Measurements from ENCODE around the gene TBCB. TPM values are rescaled to one million over a fixed set of nuclear protein-coding genes. Genes with fewer than 3 reads are reported as not detected.
"Not testable (repeated sequence)": the region's sequence is repeated elsewhere in the genome, so short reads cannot be mapped to it uniquely, and the experiment has no call there.

TBCB gene
- total RNA-seq, 2 donors from 2014 or later: 82.3 to 115 TPM

DNA sequence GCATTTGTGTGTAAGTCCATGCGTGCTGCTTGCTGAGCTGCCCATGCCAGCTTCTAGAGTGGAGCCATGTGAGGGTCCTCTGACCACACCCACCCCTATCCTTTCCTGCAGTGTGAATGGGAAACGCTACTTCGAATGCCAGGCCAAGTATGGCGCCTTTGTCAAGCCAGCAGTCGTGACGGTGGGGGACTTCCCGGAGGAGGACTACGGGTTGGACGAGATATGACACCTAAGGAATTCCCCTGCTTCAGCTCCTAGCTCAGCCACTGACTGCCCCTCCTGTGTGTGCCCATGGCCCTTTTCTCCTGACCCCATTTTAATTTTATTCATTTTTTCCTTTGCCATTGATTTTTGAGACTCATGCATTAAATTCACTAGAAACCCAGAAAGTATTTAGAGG lies 10.3 kb downstream of the TBCB start:
- H3K36me3 ChIP-seq: peaks cover 7% of the 10 kb centered on the region
- peaks cover 9% of the 10 kb centered on the region for H3K4me1 ChIP-seq
- H3K9ac ChIP-seq (ENCODE audit: low read depth in 2 of 2, low read length in 2 of 2): no peak overlapping the region
- intact Hi-C loops (cut with DNase I): no loop called here
- H3K27me3 ChIP-seq: no peaks in the 10 kb centered on the region
- no peak overlapping the region for H3K27ac ChIP-seq
- DNase-seq: no peak
- H3K4me3 ChIP-seq: no peak overlapping the region
- no peaks in the 10 kb centered on the region for H3K9me3 ChIP-seq
- TF ChIP-seq, protein P1, sequence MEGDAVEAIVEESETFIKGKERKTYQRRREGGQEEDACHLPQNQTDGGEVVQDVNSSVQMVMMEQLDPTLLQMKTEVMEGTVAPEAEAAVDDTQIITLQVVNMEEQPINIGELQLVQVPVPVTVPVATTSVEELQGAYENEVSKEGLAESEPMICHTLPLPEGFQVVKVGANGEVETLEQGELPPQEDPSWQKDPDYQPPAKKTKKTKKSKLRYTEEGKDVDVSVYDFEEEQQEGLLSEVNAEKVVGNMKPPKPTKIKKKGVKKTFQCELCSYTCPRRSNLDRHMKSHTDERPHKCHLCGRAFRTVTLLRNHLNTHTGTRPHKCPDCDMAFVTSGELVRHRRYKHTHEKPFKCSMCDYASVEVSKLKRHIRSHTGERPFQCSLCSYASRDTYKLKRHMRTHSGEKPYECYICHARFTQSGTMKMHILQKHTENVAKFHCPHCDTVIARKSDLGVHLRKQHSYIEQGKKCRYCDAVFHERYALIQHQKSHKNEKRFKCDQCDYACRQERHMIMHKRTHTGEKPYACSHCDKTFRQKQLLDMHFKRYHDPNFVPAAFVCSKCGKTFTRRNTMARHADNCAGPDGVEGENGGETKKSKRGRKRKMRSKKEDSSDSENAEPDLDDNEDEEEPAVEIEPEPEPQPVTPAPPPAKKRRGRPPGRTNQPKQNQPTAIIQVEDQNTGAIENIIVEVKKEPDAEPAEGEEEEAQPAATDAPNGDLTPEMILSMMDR (IDR thresholded peaks at IDR 0.05): no peak

GRCh38 chr19:36128392-36128736 lies 13.1 kb downstream of the TBCB start:
- H3K9me3 ChIP-seq: no peaks in the 10 kb centered on the region
- peak overlapping the region; percentile 50 for H3K4me3 ChIP-seq
- peak overlapping the region; percentile 97 for H3K27ac ChIP-seq
- H3K36me3 ChIP-seq: peaks cover 7% of the 10 kb centered on the region
- H3K9ac ChIP-seq (ENCODE audit: low read depth in 2 of 2, low read length in 2 of 2): peak overlapping the region; percentile 72 to 82
- intact Hi-C loops (cut with DNase I): no loop called here
- H3K4me1 ChIP-seq: peaks cover 15% of the 10 kb centered on the region
- no peaks in the 10 kb centered on the region for H3K27me3 ChIP-seq
- peak; percentile 71 for DNase-seq
- TF ChIP-seq, protein P1 (IDR thresholded peaks at IDR 0.05): no peak

GRCh38 chr19:36131221-36131620 lies 16.0 kb downstream of the TBCB start:
- H3K27me3 ChIP-seq; H3K9ac ChIP-seq (ENCODE audit: low read depth in 2 of 2, low read length in 2 of 2); H3K4me3 ChIP-seq; H3K27ac ChIP-seq; intact Hi-C loops (cut with DNase I); H3K9me3 ChIP-seq; H3K36me3 ChIP-seq; DNase-seq: not testable (repeated sequence)
- H3K4me1 ChIP-seq: peaks cover 18% of the 10 kb centered on the region

DNA sequence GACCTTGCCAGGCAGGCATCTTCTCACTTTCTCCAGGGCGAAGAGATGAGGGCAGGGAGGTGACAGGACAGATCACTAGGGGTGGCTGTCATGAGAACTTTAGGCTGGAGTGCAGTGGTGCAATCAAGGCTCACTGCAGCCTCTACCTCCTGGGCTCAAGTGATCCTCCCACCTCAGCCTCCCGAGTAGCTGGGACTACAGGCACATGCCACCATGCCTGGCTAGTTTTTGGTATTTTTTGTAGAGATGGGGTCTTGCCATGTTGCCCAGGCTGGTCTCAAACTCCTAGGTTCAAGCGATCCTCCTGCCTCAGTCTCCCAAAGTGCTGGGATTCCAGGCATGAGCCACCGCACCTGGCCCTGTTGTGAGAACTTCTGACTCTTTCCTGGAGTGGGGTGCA lies 19.6 kb downstream of the TBCB start:
- H3K36me3 ChIP-seq; H3K27ac ChIP-seq; H3K27me3 ChIP-seq; H3K4me1 ChIP-seq; intact Hi-C loops (cut with DNase I); H3K9ac ChIP-seq (ENCODE audit: low read depth in 2 of 2, low read length in 2 of 2); H3K9me3 ChIP-seq; H3K4me3 ChIP-seq; DNase-seq: not testable (repeated sequence)

DNA sequence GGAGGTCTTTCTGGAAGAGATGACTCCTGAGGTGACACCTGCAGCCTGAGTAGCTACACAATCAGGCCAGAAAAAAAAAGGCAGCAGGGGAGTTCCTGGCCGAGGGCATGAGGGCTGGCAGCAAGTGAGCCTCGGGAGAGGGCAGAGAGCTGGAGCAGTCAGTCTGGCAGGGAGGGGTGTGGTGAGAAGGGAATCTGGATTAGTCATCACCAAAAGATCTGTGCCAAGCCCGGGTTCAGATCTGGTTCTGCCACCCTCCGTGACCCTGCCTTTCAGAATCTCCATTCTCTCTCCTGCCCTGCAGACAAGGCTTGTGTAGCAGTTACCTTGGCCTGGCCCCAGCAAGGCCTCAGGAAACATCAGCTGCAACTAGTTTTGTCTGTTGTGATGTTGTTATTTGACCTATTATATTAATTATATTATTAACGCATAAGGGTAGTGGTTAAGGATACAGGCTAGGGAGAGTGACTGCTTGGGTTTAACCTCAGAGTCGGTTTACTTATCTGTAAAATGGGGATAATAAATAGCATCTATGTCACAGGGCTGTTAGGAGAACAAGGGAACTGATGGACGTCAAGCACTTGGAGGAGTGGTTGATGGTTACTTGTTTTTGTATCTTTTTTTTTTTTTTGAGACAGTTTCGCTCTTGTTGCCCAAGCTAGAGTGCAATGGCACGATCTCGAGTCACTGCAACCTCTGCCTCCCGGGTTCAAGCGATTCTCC lies 21.9 kb downstream of the TBCB start:
- Histone ChIP-seq H3K9me3 (no peaks in the 10 kb centered on the region), H3K4me3 (peak overlapping the region; percentile 0), H3K36me3 (no peaks in the 10 kb centered on the region), H3K27ac (peak overlapping the region; percentile 68), H3K27me3 (no peaks in the 10 kb centered on the region), H3K4me1 (peaks cover 3% of the 10 kb centered on the region), H3K9ac (ENCODE audit: low read depth in 2 of 2, low read length in 2 of 2) (peak overlapping the region in 1 of 2 donors; percentile 73)
- peak; percentile 84 for DNase-seq
- intact Hi-C loops (cut with DNase I): no loop called here
- TF ChIP-seq, protein P1 (IDR thresholded peaks at IDR 0.05): no peak

- TF ChIP-seq, protein P1 (IDR thresholded peaks at IDR 0.05): no peak
- peaks cover 3% of the 10 kb centered on the region for H3K4me1 ChIP-seq
- peak overlapping the region; percentile 64 for H3K4me3 ChIP-seq
Measured at GRCh38 chr19:36139120-36139472, 23.8 kb downstream of the TBCB start.

More at GRCh38 chr19:36139120-36139472, 23.8 kb downstream of the TBCB start:
- Histone ChIP-seq H3K27me3 (no peaks in the 10 kb centered on the region), H3K9me3 (no peaks in the 10 kb centered on the region), H3K27ac (peak overlapping the region; percentile 96), H3K9ac (ENCODE audit: low read depth in 2 of 2, low read length in 2 of 2) (peak overlapping the region; percentile 83 to 100), H3K36me3 (no peaks in the 10 kb centered on the region)
- intact Hi-C loops (cut with DNase I): no loop called here
- no peak for DNase-seq

All from colonic mucosa (tissue), 4 donors.